Embryonic facial prominence (tissue), 1 donor: ENCODE measurements around the gene WBP4.
A peak's percentile ranks its signal among the peaks of the same experiment; 100 is the strongest.

Experiments used
- DNase-seq: peaks from one replicate; pipeline ENCODE4 v3.0.0-alpha.2; 2016; ENCODE audit errors: extremely low spot score

The WBP4 gene

DNA sequence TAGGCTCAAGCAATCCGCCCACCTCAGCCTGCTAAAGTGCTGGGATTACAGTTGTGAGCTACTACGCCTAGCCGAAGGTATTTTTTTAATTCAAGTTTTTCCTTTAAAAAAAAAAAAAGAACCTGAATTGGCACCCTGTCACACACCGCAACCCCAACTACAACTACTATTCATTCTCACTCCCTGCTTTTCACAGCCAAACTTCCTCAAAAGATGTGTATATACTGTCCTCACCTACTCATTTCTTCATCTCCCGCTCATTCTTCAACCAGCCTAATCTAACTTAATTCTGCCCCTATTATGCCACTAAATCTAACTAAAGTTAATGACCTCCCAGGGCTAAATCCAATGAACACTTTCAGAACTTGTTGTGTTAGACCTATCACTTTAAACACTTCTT lies 12.7 kb upstream of the WBP4 start:
- DNase-seq = no peak

DNA sequence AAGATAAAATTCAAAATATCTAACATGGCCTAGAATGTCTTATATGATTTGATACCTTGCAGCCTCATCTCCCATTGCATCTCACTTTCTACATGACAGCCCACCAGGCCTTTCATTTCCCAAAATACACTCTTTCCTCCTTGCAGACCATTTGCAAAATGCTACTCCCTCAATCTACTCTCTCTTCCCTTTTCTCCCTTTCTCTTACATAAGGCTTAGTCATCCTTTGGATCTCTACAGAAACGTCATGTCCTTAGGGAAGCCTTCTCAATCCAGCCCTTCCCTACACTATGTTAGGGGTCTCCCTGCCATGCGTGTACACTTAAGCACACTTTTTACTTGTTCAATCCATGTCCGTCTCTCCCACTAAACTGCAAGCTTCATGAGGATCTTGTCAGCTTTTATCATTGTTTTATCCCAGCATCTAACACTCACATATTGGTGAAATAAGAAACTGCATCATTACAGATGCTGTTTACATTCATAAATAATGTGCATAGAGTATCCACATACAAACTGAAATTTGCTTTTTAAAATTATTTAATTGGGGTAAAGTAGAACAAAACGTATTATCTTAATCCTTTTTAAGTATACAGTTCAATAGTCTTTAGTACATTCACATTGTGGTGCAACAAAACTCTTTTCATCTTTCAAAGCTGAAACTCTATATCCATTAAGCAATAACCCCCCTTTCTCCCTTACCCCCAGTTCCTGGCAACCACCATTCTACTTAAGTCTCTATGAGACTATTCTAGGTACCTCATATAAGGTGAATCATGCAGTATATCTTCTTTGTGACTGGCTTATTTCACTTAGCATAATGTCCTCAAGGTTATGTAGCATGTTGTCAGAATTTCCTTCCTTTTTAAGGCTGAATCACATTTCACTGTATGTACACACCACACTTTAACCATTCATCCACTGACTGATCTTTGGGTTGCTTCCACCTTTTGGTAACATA lies 11.5 kb upstream of the WBP4 start:
- DNase-seq = no peak

DNA sequence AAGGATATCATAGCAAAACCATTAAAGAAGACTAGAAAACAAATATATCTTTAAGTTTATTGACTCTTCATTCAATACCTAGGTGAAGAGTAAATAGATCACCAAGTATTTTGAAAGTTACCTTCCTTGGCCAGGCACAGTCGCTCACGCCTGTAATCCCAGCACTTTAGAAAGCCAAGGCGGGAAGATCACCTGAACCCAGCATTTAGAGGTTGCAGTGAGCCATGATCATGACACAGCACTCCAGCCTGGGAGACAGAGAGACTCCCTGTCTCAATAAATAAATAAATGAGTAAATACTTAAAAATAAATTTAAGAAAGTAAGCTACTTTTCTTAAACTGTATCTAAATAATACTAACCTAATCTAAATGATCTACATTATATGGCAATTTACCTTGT lies 8.9 kb upstream of the WBP4 start:
- no peak for DNase-seq

DNA sequence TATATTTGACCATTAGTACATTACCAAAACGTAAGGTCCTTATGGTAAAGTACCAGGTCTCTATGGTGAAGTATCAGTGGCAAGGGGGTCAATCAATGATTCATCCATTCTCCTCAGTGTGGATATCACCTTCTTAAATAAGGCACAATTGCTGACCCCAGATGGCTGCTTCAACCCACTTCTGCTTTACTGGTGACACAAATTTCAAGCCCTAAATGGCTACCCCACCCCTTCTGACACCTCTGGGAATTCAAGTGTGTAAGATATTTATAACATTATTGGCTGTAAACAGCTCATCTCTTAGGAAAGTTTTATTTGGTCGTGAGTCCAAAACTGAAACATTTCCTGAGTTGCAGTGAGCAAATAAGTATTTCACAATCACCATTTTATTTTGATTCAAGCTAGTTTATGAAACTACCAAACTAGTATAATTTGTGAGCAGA lies 7.9 kb upstream of the WBP4 start:
- DNase-seq = no peak

DNA sequence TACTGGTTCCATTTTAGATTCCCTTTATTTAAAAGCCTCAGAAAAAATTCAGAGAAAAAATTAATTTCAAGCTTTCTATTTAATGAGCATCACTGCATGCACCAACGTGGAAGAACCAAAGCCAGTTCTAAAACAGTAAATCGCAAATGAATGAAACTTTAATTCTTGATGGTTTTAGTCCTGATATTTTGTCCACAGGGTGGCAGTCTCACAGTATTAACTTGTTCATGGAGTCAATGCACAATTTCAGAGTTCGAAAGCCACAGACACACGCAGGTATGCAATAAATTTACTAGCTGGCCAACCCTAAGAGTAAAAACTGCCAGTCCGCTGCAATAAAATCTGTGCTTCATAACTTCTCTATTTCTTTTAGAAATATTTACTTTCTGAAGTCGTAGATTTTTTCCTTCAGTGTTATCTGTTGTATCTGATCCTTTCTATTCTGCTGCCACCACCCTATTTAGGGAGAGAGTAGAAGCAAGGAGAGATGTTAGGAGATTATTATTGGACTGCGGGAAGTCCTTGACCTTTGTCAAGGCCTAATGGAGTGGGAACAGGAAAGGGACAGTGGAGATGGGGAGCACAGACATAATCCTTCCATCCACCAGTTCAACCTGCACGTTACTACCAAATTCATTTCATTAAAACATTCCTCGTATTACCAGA lies 7.0 kb upstream of the WBP4 start:
- DNase-seq = peak; percentile 18

DNA sequence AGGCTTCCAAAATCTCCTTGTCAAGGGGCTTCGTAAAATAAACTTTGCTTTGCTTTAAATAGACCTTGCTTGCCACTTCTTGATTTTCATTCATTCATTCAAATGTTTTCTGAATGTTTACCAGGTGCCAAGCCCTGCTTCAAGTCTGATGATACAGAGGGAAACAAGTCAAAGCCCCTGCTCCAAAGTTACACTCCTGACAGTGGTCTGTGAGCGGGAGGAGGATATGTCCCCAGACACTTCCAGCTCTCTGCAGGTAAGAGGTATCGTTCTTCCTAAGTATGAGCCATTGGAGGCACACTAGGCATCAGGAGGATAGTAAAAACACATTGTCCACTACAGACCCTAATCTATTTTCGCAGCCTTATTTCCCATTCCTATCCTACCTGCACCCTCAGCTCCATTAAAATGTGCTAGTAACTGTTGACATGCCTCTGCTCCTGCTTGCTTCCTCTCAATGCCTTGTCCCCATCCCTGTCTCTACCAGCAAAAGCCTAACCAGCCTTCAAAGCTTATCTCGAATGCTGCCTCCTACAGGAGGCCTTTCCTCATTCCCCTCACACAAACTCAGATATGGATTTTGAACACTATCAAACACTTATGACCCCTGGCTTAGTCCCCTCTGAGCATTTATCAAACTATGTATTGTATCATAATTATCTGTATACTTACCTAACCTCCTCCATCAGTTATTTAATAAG lies 6.2 kb upstream of the WBP4 start:
- no peak for DNase-seq

DNA sequence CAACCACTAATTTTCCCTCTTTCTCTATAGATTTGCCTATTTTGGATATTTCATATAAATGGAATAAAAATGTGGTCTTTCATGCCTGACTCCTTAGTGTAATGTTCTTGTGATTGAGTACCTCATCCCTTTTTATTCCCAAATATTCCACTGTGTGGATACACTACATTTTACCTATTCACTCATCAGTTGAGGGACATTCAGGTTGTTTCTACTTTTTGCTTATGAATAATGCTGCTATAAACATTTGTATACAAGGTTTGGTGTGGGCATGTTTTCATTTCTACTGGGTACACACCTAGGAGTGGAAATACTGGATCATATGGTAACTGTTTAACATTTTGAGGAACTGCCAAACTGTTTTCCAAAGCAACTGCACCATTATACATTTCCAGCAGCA lies 5.1 kb upstream of the WBP4 start:
- DNase-seq = no peak

DNA sequence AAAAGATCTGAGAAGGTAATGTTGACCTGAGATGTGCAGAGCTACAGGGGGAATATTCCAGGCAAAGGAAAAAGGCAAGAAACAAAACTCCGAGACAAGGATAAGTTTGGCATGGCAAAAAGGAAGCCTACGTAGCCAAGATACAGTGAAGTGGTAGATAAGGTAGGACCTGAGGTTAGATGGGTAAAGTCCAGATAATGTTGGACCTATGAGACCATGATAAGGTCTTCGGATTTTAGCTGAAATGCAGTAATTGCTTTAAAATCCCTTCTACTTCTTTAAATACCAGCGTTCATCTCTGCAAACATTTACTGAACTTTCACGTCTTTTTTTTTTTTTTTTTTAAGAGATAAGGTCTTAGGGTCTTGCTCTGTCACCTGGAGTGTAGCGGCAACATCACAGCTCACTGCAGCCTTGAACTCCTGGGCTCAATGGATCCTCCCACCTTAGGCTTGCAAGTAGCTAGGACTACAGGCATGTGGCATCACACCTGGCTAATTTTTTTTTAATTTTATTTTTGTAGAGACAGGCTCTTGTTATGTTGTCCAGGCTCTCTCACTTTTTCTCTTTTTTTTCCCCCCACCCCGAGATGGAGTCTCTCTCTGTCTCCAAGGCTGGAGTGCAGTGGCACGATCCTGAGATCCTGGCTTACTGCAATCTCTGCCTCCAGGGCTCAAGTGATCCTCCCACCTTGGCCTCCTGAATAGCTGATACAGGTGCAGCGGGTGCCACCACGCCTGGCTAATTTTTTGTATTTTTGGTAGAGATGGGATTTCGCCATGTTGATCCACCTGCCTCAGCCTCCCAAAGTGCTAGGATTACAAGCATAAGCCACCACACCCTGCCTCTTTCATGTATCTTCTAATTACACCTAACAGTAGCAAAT lies 4.2 kb upstream of the WBP4 start:
- no peak for DNase-seq

DNA sequence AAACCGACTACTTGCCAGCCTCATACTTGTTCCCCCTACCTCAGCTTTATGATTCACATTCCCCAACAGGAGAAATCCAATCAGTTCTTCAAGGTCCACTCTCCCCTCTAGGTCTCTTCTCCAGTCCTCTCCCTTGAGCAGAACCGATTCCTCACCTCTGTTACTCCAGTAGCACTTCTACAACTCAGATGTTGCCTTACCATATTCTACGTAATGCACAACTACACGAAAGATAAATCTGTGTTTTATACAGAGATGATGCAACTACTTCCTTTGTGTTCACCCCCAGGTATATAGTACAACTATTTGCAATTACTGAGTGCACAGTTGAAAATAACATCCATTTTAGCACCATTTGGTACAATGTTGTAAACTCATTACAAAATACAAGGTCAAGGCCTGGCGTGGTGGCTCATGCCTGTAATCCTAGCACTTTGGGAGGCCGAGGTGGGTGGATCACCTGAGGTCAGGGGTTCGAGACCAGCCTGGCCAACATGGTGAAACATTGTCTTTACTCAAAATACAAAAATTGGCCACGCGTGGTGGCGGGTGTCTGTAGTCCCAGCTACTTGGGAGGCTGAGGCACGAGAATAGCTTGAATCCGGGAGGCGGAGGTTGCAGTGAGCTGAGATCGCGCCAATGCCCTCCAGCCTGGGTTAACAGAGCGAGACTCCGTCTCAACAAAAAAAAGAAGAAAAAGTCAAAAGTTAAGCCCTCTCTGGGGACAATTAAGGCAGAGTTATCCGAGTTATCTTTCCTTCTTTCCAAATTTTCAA lies 2.8 kb upstream of the WBP4 start:
- no peak for DNase-seq

DNA sequence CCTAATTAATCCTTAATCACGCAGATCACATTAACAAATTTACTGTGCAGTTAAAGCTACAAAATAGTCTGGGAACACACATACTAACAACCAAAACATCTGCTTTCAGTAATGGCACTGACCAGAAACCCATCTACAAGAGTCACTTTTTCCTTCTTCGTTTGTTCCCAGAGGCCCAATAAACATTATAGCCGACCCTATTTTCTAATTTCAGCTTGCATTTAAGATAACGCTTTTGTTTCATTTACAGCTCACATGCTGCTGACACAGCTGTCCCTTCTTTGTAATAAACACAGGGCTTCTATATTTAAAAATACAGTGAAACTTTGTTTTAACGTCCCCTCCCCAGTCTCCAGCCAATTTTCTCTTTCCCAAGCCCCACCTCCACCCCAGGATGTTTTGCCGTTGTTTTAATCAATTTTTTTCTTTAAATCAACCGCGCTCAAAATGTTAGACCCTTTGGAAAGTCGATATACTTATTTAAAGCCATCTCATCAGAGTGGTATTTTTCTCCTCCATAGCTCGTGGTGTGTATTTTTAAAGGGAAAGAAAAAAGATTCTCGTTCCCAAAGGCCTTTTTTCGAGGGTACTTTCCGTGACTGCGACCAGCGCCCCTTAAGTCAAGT lies 1.7 kb upstream of the WBP4 start:
- DNase-seq = peak; percentile 29

DNA sequence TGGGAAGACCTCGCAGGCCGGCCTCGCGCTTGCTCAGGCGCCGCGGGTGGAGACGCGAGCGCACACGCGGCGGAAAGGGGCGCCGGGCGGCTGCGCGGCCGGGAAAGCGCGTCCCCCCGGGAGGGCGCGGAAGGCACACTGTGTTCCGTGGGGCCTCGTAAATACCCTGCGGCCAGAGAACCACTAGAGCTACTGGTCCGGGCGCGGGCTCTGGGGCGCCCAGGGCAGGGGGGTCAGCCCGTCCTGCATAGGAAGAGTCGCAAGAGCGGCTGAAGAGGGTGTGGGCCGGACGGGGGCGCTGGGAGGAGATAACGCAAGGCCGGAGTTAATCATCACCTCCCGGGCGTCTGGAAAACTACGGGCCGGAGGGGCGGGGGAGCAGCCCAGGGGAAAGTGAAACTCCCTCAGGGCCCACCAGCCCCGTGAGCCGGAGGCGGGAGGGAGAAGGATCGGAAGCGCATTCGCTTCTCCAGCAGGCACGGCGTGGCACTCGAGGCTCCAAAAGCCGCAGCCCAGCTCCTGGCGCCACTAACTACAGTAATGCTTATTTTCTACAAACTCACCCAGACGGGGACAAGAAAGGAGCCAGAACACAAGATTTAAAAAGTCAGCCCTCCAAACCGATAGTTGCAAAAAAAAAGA lies 1.1 kb upstream of the WBP4 start:
- peak; percentile 66 for DNase-seq

DNA sequence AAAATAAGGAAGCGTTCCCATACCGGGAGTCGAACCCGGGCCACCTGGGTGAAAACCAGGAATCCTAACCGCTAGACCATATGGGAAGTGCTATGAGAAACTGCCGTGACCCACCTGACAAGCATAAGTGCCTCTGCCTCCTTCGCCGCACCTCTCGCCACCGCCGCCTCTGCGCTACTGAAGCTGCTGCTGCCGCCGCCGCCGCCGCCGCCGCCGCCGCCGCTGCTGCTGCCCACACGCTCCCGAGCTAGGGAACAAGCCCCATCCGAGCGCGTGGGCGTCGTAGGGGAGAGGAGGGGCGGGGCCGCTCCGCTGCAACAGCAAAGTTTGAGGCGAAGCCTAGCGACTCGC lies 610 bp upstream of the WBP4 start:
- DNase-seq = peak; percentile 78

DNA sequence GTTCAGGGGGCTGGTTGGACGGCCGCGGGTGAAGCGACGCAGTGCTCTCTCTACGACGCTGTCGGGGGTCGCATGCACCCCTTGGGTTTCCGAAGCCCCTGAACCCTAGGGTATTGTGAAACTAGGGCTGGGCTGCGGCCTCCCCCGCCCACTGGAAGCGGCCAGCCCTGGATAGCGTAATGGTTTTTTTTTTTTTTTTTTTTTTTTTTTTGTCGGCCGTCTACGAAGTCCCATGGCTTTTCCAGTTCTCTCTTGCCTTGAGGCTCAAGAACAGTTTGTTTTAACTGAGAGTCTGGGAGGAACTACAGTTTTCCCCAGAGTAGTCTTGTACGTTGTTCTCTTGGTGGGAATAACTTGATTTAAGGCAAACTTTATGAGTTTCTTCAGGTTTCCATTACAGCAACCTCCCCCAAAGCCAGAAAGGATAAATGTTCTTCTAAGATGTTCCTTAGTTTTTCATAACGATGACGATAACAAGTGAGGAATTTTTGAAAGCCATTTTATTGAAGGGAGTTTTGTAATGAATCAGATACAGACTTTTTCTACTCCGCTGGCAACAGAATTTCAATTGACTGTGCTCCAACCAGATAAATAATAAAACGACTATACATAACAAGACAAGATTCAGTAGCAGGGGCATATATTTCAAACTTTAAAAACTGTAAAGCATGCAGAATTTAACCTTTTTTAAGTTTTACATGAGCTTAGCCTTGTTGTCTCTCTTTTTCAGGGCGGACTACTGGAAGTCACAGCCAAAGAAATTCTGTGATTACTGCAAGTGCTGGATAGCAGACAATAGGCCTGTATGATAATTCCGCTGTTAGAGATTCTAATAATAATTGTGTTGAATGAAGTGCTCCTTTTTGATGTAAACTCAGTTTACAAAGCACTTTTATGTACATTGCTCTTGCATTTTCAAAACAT lies 867 bp downstream of the WBP4 start:
- peak; percentile 43 for DNase-seq

DNA sequence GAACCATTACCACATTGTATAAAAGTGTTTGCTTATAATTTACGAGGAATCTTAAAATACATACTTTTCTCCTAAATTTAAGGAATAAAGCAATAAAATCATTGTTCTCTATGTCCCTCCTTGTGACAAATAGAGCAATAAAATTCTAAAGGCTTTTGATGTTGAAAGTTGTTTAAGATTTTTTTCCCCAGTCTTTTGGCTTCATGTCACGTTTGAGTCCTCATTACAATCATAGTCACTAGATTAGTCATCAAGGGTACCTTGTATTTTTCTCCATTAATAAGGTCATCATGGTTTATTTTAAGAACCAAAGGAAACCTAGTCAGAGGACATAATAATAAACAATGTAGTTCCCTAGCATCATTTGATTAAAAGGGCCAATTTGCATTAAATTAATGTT lies 3.2 kb downstream of the WBP4 start:
- DNase-seq = no peak

DNA sequence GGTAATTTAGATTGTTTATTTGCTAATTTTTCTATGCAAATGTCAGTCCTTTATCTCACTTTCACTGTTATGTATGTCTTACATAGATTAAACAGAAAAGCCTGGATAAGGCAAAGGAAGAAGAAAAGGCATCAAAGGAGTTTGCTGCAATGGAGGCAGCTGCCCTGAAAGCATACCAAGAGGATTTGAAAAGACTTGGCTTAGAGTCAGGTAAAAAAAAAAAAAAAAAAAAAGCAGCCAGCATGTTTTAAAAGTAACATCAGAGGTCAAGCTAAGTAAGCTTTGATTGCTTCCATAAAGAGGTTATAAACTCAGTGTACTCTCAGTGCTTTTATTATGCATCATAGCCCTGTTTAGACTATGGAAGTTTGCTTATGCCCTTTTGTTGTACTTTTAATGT lies 3.8 kb downstream of the WBP4 start:
- no peak for DNase-seq

DNA sequence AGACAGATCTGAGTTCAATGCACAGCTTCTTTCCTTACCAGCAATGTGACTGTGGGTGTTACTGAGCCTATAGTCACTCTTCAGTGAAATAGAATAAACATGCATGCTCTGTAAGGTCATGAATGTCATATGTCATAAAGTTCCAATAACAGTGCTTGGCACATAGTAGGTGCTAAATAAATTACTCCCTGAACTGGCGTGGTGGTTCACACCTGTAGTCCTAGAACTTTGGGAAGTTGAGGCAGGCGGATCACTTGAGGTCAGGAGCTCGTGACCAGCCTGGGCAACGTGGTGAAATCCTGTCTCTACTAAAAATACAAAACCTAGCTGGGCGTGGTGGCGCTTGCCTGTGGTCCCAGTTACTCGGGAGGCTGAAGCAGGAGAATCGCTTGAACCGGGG lies 13.2 kb downstream of the WBP4 start:
- no peak for DNase-seq

DNA sequence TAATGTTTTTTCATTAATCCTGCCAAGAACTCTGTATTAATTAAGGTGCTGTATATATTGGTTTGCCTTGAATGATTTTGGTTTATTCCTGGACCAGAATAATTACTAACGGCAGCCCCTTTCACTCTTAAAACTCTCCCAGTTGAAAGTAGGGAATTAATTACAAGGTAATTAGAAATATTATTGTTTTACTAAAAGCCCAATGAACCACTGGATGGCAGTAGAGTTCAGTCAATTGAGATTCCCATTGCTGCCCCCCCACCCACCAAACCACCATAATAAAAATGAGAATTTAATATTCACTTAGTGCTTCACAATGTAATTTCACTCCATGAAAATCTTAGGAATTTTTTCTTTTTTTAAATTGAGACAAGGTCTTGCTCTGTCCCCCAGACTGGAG lies 13.7 kb downstream of the WBP4 start:
- DNase-seq = no peak

DNA sequence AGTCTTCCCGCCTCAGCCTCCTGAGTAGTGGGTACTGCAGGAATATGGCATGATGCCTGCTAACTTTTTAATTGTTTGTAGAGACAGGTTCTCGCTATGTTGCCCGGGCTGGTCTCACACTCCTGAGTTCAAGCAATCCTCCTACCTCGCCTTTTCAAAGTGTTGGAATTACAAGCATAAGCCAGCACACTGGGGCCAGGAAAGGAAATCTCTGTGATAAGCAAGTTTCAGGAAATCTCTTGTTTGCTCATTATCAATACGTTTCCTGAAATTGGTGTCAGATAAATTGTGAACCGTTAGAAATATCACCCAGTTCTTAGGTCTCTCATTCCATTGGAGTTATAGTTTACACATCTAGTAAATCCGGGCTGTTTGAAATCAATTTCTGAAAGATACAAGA lies 14.2 kb downstream of the WBP4 start:
- DNase-seq = no peak

DNA sequence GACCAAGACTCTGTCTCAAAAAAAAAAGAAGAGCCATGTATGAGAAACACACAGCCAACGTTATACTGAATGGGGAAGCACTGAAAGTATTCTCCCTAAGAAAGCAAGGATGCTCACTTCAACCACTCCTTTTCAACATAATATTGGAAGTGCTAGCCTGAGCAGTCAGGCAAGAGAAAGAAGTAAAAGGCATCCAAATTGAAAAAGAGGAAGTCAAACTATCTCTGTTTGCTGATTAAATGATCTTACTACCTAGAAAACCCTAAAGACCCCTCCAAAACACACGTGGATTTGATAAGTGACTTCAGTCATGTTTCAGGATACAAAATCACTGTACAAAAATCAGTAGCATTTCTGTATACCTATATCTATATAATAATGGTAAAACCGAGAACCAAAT lies 16.2 kb downstream of the WBP4 start:
- DNase-seq = no peak
